CD14-positive monocyte (primary cell): Measurements from ENCODE around the gene DHODH. TPM values are rescaled to one million over a fixed set of nuclear protein-coding genes. Genes with fewer than 3 reads are reported as not detected.

Experiments
- DNase-seq, 3 donors: peaks; one replicate each; pipeline ENCODE4 v3.0.0-alpha.2; 2011 to 2022
- H2AFZ ChIP-seq: 2 replicates; pipeline ENCODE4 v1.6.0; 2012; ENCODE audit warnings: mild to moderate bottlenecking, low read depth, low read length, inconsistent platforms; ENCODE audit not compliant: insufficient read depth, poor library complexity, severe bottlenecking
- H3K27ac ChIP-seq, 2 donors: 1 replicate in 1 of 2; 2 replicates in 1 of 2; pipeline ENCODE4 v1.5.1; 2012 to 2013; ENCODE audit warnings: low read length in 2 of 2, control low read depth in 1 of 2, inconsistent platforms in 1 of 2, low read depth in 1 of 2, mild to moderate bottlenecking in 1 of 2
- H3K27me3 ChIP-seq, 2 donors: one replicate each; pipeline versions ENCODE4 v1.6.0 to v1.6.1; 2011 to 2013; ENCODE audit warnings: low read length in 2 of 2; ENCODE audit not compliant: control insufficient read depth in 2 of 2, insufficient read depth in 2 of 2
- H3K36me3 ChIP-seq, 2 donors: replicated peaks in 1 of 2; 1 replicate in 1 of 2; 2 replicates in 1 of 2; pipeline versions ENCODE4 v1.5.1 to v1.6.1; 2012 to 2013; ENCODE audit warnings: low read length in 2 of 2, control low read depth in 1 of 2, inconsistent platforms in 1 of 2, mild to moderate bottlenecking in 1 of 2; ENCODE audit not compliant: insufficient read depth in 2 of 2, control insufficient read depth in 1 of 2
- H3K4me1 ChIP-seq, 2 donors: 1 replicate in 1 of 2; 2 replicates in 1 of 2; pipeline versions ENCODE4 v1.5.1 to v1.6.1; 2012 to 2013; ENCODE audit warnings: low read length in 2 of 2, control low read depth in 1 of 2, inconsistent platforms in 1 of 2, mild to moderate bottlenecking in 1 of 2, moderate library complexity in 1 of 2; ENCODE audit not compliant: insufficient read depth in 2 of 2, control insufficient read depth in 1 of 2
- H3K4me2 ChIP-seq: replicated peaks from 2 replicates; pipeline ENCODE3; 2012; ENCODE audit warnings: low read length, moderate library complexity, mild to moderate bottlenecking; ENCODE audit not compliant: poor library complexity, severe bottlenecking; ENCODE audit errors: extremely low read depth
- H3K4me3 ChIP-seq, 3 experiments: fragments of 200-600 bp in 1 of 3; sonication (generic) in 1 of 3; replicated peaks in 1 of 3; 1 replicate in 2 of 3; 2 replicates in 1 of 3; pipeline ENCODE4 v1.5.1; 2011 to 2013; ENCODE audit warnings: low read length in 3 of 3, mild to moderate bottlenecking in 3 of 3, control low read depth in 2 of 3, low read depth in 2 of 3, inconsistent platforms in 1 of 3, moderate library complexity in 1 of 3
- H3K79me2 ChIP-seq: 2 replicates; pipeline ENCODE4 v1.6.0; 2012; ENCODE audit warnings: mild to moderate bottlenecking, control low read depth, inconsistent platforms, low read length, moderate library complexity; ENCODE audit not compliant: insufficient read depth
- H3K9ac ChIP-seq: 2 replicates; pipeline ENCODE4 v1.6.0; 2017; ENCODE audit warnings: low read length, mild to moderate bottlenecking; ENCODE audit not compliant: insufficient read depth, poor library complexity, severe bottlenecking
- H3K9me3 ChIP-seq, 2 donors: replicated peaks in 1 of 2; 1 replicate in 1 of 2; 2 replicates in 1 of 2; pipeline versions ENCODE4 v1.5.1 to v1.6.1; 2012 to 2013; ENCODE audit warnings: low read length in 2 of 2, control low read depth in 1 of 2; ENCODE audit not compliant: control insufficient read depth in 1 of 2, insufficient read depth in 1 of 2
- H4K20me1 ChIP-seq: 2 replicates; pipeline ENCODE4 v1.6.0; 2012; ENCODE audit warnings: mild to moderate bottlenecking, low read length, control low read depth, moderate library complexity; ENCODE audit not compliant: insufficient read depth
- H3K27ac Mint-ChIP-seq, 7 donors: one replicate each; pipeline ENCODE4 v1.8.0; 2020; ENCODE audit warnings: mild to moderate bottlenecking in 7 of 7, mixed read lengths in 7 of 7, moderate library complexity in 6 of 7, inconsistent platforms in 2 of 7
- H3K27me3 Mint-ChIP-seq, 3 donors: one replicate each; pipeline ENCODE4 v1.8.0; 2021 to 2022; ENCODE audit warnings: low read depth in 3 of 3, mild to moderate bottlenecking in 3 of 3, mixed read lengths in 3 of 3, moderate library complexity in 3 of 3, inconsistent platforms in 1 of 3
- H3K36me3 Mint-ChIP-seq, 2 donors: one replicate each; pipeline ENCODE4 v1.8.0; 2020; ENCODE audit warnings: mixed read lengths in 2 of 2, inconsistent platforms in 1 of 2, mild to moderate bottlenecking in 1 of 2
- H3K4me1 Mint-ChIP-seq: one replicate; pipeline ENCODE4 v1.8.0; 2020; ENCODE audit warnings: mild to moderate bottlenecking, mixed read lengths
- H3K4me3 Mint-ChIP-seq, 2 donors: one replicate each; pipeline ENCODE4 v1.8.0; 2020; ENCODE audit warnings: mild to moderate bottlenecking in 2 of 2, mixed read lengths in 2 of 2, moderate library complexity in 1 of 2
- H3K9me3 Mint-ChIP-seq, 7 donors: one replicate each; pipeline ENCODE4 v1.8.0; 2020 to 2022; ENCODE audit warnings: mixed read lengths in 7 of 7, mild to moderate bottlenecking in 6 of 7, moderate library complexity in 6 of 7, inconsistent platforms in 2 of 7
- CTCF ChIP-seq: fragments of 200-600 bp; IDR thresholded peaks from one replicate; pipeline ENCODE4 v1.8.0; 2022; ENCODE audit warnings: antibody characterized with exemption, mild to moderate bottlenecking
- WGBS: methylation state at CpG from one replicate; pipeline ENCODE4 v1.1.5; 2013; ENCODE audit warnings: missing lambda C conversion rate; ENCODE audit not compliant: insufficient coverage; 5-methylcytosine and 5-hydroxymethylcytosine counted together
- intact Hi-C, 2 donors: fragments of 100-400 bp; cut with micrococcal nuclease; formaldehyde crosslinking; loops; one replicate each; pipeline versions ENCODE4 v1.15.0 to v1.15.1; 2023
- polyA plus RNA-seq, 3 donors: library from polyadenylated mRNA; depleted of rRNA in 1 of 3; unstranded in 2 of 3; stranded (reverse) in 1 of 3; fragments of 300-500 nt in 2 of 3; fragments of >200 nt in 1 of 3; fragmentation: Illumina TruSeq in 2 of 3; gene quantifications; 1 replicate in 2 of 3; 2 replicates in 1 of 3; pipeline ENCODE4 v1.2.3, GENCODE V29; 2012 to 2021

The DHODH gene
- polyA plus RNA-seq, 3 donors, result 2.2 to 3.8 (median 2.4) TPM

- no peak overlapping the region for H3K4me3 ChIP-seq
- H3K27me3 Mint-ChIP-seq, result peaks cover 1 to 6% (median 5%) of the 10 kb centered on the region in 3 donors
- no peaks in the 10 kb centered on the region for H3K36me3 ChIP-seq
- H3K4me1 Mint-ChIP-seq, result peaks cover 2% of the 10 kb centered on the region
- H3K27me3 ChIP-seq, result no peaks in the 10 kb centered on the region
- H3K9me3 Mint-ChIP-seq, result no peaks in the 10 kb centered on the region
- no peaks in the 10 kb centered on the region for H3K4me1 ChIP-seq
- WGBS, result 96% methylated on average over 6 of the region's 9 CpGs
- H2AFZ ChIP-seq, result peak overlapping the region; percentile 11
- no peaks in the 10 kb centered on the region for H3K79me2 ChIP-seq
- no peak overlapping the region for H3K4me3 Mint-ChIP-seq
- TF ChIP-seq CTCF, result no peak
- intact Hi-C loops, result no loop called here
- H3K27ac Mint-ChIP-seq, result no peak overlapping the region
- H3K9me3 ChIP-seq, result no peaks in the 10 kb centered on the region
- no peak overlapping the region for H3K9ac ChIP-seq
- H4K20me1 ChIP-seq, result no peaks in the 10 kb centered on the region
- no peak for DNase-seq
- no peak overlapping the region for H3K27ac ChIP-seq
- no peak overlapping the region for H3K4me2 ChIP-seq
- no peaks in the 10 kb centered on the region for H3K36me3 Mint-ChIP-seq
Observed at GRCh38 chr16:71985262-71985974, 23.1 kb upstream of the DHODH start.

- WGBS, result 90% methylated on average over 3 of the region's 4 CpGs
Observed at GRCh38 chr16:71986131-71986530, 22.4 kb upstream of the DHODH start.

More at GRCh38 chr16:71986131-71986530, 22.4 kb upstream of the DHODH start:
- Histone ChIP-seq H3K4me3 (no peak overlapping the region), H2AFZ (peak overlapping the region; percentile 11), H3K4me1 (no peaks in the 10 kb centered on the region), H3K27me3 (no peaks in the 10 kb centered on the region), H3K79me2 (no peaks in the 10 kb centered on the region), H3K36me3 (no peaks in the 10 kb centered on the region), H3K9me3 (no peaks in the 10 kb centered on the region), H4K20me1 (no peaks in the 10 kb centered on the region), H3K9ac (no peak overlapping the region), H3K27ac (no peak overlapping the region), H3K4me2 (no peak overlapping the region)
- Mint-ChIP-seq H3K27ac (no peak overlapping the region), H3K27me3 (peaks cover 1 to 7% (median 5%) of the 10 kb centered on the region in 3 donors), H3K4me1 (peaks cover 2% of the 10 kb centered on the region), H3K9me3 (no peaks in the 10 kb centered on the region), H3K36me3 (no peaks in the 10 kb centered on the region), H3K4me3 (no peak overlapping the region)
- no peak for TF ChIP-seq CTCF
- intact Hi-C loops, result no loop called here
- DNase-seq, result no peak
